GM18861 (cell line): ENCODE data around the gene PARD3.
A peak's percentile ranks its signal among the peaks of the same experiment; 100 is the strongest.

ENCODE experiments used
- ATAC-seq: cut with Tn5 transposase; IDR thresholded peaks from one replicate; pipeline ENCODE4 v1.9.1; 2021; ENCODE audit not compliant: unreplicated experiment

Gene PARD3

DNA sequence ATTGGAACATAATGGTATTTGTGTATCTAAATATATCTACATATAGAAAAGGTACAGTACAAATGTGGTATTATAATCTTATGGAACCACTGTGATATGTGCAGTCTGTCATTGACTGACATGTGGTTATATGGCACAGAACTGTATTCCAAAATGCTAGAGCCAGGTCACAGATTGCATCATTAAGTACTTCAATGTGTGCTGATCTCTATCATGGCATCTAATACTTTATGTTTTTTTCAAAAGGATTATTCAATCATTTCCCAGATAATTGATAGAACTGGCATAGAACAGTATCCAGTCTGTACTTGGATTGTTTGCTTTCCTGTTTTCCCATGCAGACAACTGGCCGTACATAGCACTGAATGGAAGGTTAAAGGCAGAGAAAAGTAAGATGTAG, 662.7 kb downstream of the PARD3 start:
- no peak for ATAC-seq

DNA sequence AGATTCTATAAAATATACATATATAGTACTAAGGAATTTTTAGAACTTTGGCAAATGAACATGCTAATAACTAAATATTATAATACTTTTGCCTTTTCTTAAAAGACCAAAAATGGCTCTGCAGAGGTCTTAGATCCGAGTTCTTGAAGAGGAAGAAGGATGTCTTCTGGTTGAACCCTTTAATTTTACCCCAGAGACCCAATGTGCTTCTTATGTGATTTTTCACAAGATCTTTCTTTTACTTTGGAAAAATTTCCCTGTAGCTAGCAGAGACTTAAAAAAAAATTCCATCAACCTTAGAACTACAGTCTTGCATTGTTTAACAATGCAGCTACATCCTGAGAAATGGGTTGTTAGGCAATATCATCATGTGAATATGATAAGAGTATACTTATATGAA, 663.2 kb downstream of the PARD3 start:
- no peak for ATAC-seq

DNA sequence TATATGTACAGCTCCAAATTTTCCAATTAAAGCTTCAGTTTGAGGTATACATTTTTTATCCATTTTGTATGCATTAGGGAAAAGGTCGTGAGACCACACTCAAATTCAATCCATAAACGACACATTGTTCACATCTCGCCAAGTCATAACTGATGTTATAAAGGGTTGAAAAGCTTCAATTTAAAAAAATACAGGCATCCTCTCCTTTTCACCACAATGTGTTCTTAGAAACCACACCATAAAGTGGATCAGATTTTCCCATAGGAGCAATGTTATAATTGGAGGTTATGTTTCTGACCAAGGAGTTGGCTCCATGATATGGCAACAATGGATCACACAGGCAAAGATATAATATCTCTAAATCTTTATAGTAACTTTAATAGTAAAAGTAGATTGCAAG, 663.6 kb downstream of the PARD3 start:
- no peak for ATAC-seq

DNA sequence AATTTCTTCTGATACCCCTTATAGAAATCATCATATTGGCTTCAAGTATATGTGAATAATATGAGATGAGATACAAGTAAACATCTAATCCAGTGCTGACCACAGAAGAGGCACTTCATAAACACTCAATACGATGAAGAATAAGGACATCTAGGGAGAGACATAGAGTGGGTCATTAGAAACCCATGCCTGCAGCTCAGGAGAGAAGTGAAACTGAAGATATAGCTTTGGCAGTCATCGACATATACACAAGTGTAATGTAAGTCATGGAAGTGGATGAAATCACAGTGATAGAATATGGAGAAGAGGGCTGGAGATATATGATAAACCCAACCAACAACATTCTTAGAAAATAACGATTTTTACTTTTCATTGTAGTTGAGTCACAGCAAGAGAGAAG, 665.0 kb downstream of the PARD3 start:
- ATAC-seq, result no peak

DNA sequence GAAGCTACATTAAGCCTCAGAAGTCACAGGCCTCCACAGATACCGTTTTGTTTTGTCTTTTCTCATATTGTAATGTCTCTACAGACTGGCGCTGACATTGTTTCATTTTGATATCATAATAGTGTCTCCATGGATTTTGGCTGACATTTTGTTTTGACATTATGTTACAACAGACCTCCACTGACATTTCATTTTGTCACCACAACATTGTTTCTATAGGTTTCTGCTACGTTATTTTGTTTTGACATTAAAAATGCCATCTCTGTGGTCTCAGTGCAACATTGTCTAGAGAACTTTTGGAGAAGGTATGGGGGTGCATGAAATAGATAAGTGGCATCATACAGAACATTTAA, 666.8 kb downstream of the PARD3 start:
- ATAC-seq, result no peak

GRCh38 chr10:34147641-34148304, 667.3 kb downstream of the PARD3 start:
- ATAC-seq, result no peak

- no peak for ATAC-seq
Observed at GRCh38 chr10:34145715-34146114, 669.4 kb downstream of the PARD3 start.

DNA sequence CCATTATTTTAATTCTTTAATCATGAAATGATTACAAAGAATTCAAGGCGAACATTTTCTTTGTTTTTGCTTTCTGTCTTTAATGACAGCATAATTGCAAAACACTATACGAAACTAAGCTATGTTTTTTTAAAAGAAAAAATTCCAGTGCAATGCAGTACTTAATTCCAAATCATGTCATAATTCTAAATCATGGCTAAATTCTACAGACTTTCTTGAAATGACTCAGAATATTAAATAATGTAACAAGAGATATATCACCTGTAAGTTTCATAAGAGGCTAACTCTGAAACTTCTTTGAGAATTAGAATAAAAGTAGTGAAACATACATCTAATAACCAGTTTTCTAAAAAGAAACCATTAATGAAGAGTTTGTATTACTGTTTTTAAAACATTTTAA, 671.6 kb downstream of the PARD3 start:
- no peak for ATAC-seq

DNA sequence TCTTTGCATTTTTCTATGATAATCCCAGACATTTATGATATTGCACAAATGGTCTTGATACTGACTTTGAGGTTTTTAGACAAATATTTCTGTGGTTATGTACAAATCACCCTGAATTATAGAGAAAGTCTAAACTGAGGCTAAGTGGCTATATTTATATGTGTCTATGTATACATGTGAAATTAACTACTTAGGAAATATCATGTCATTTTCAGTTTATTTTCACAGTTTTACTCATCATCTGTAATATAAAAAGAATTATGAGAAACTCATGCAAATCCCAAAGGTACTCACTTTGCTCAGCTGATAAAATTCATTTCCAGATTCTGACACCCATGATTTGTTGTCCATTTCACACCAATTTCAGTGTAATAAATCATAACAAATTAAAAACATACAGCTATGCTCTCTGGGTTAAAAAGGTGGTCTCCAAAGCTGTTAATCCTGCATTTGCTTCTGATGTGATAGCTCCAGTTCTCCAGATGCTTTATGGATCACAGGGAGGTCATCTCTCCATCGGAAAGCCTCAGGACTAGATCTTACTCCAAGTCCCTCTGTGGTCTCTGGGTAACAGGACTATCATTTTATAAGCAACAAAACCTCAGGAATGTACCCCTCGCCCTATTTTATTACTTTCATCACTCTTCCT, 673.9 kb downstream of the PARD3 start:
- no peak for ATAC-seq

- ATAC-seq, result no peak
Observed at GRCh38 chr10:34139559-34139958, 675.5 kb downstream of the PARD3 start.

GRCh38 chr10:34137955-34138354, 677.1 kb downstream of the PARD3 start:
- ATAC-seq, result no peak

GRCh38 chr10:34137201-34137600, 677.9 kb downstream of the PARD3 start:
- no peak for ATAC-seq

GRCh38 chr10:34135515-34135914, 679.6 kb downstream of the PARD3 start:
- peak; percentile 83 for ATAC-seq

DNA sequence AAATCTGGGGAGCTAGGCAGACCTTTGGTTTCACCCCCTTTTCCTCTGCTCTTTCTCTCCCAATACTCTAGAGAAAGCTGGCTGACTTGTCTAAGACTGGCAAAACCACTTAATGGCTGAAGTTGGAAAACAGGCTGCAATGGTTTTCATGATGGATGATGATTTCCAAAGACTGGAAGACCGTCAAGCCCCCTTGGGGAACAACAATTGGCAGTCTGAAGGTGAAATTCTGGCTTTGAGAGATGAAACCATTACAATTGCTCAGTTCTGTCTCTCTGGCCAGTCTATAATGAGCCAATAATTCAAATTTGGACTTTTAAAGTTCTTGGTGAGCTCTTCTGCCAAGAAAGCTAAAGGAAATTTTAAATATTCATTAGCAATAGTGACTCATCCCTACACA, 680.5 kb downstream of the PARD3 start:
- ATAC-seq, result no peak

GRCh38 chr10:34133406-34133805, 681.7 kb downstream of the PARD3 start:
- no peak for ATAC-seq

- ATAC-seq, result no peak
Observed at GRCh38 chr10:34131152-34131551, 683.9 kb downstream of the PARD3 start.

- no peak for ATAC-seq
Observed at GRCh38 chr10:34127676-34128075, 687.4 kb downstream of the PARD3 start.

GRCh38 chr10:34126371-34127151, 688.5 kb downstream of the PARD3 start:
- no peak for ATAC-seq

- ATAC-seq, result no peak
Observed at GRCh38 chr10:34125702-34126101, 689.4 kb downstream of the PARD3 start.

DNA sequence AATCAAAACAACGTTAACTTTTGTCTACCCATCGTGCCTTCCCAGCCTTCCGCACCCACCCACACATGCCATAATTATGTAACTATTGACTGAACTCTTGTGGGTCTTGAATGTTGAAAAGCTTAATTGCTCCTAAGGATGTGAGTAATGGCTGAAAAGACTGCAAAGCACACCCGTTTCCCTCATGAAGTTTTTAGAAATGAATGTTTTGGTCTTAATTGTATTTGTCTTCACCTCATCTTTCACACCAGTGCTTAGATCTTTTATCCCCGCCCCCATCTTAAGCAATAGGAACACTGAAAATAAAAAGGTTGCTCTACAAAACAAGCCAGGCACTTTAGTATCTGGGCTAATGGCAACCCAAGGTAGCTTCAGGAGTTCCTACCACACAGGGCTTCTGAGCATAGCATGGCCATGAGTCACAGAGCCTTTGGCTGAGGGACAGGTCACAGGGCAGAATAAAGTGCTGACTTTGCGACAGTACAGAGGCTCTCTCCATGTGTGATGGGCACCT, 690.5 kb downstream of the PARD3 start:
- ATAC-seq, result no peak

- ATAC-seq, result peak; percentile 45
Observed at GRCh38 chr10:34121781-34122622, 693.1 kb downstream of the PARD3 start.
